ENCODE results near the gene CCDC38.

The CCDC38 gene

GRCh38 chr12:95887311-95887710, 55.1 kb downstream of the CCDC38 start:
- no peak for DNase-seq
- H3K4me1 ChIP-seq (ENCODE audit: control extremely low read depth in 1 of 4, control insufficient read depth in 4 of 4, insufficient read depth in 4 of 4, low read length in 3 of 4), result no peaks in the 10 kb centered on the region
- no peaks in the 10 kb centered on the region for H3K36me3 ChIP-seq (ENCODE audit: control insufficient read depth in 4 of 4, insufficient read depth in 4 of 4, low read length in 3 of 4)
- no peak overlapping the region for H3K4me3 ChIP-seq (ENCODE audit: control insufficient read depth in 1 of 7, extremely low read depth in 1 of 7, insufficient read depth in 4 of 7, low read depth in 2 of 7, low read length in 6 of 7)
- CTCF ChIA-PET, result no interaction called here
- no peaks in the 10 kb centered on the region for H3K27me3 ChIP-seq (replicated peaks in 2 of 5; ENCODE audit: control insufficient read depth in 4 of 5, insufficient read depth in 5 of 5, low read length in 4 of 5)
- no peak overlapping the region for H3K27ac ChIP-seq (ENCODE audit: insufficient read depth in 1 of 2, low read depth in 1 of 2, low read length in 2 of 2, poor library complexity in 1 of 2, severe bottlenecking in 2 of 2)
- 94% methylated on average over 5 of the region's 5 CpGs for WGBS (ENCODE audit: insufficient coverage)
- peaks cover 0 to 4% (median 0%) of the 10 kb centered on the region in 5 experiments for H3K9me3 ChIP-seq (ENCODE audit: control extremely low read depth in 1 of 5, control insufficient read depth in 4 of 5, insufficient read depth in 2 of 5, low read depth in 1 of 5, low read length in 4 of 5)
- POLR2A ChIA-PET, result no interaction called here

DNA sequence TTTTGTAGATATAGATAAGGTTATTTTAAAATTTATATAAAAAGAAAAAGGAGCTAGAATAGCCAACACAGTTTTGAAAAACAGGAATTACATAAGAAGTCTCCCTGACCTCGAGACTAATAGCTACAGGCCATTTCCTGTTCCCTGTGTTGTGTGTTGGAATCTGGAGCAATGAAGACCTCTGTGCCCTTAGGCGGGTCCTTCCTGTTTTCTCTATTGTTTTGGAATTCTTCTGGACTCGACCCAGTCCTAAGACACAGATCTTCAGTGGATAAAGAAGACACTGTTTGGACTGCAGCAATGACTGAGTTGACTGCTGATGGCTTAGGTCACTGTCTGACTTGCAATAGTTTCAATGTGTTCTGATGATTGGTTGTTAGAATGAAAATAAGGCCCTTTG, 57.4 kb downstream of the CCDC38 start:
- POLR2A ChIA-PET, result no interaction called here
- no peak for DNase-seq
- 55% methylated on average over 3 of the region's 3 CpGs for WGBS (ENCODE audit: insufficient coverage)
- Histone ChIP-seq H3K4me1 (ENCODE audit: control extremely low read depth in 1 of 4, control insufficient read depth in 4 of 4, insufficient read depth in 4 of 4, low read length in 3 of 4) (no peaks in the 10 kb centered on the region), H3K27ac (ENCODE audit: insufficient read depth in 1 of 2, low read depth in 1 of 2, low read length in 2 of 2, poor library complexity in 1 of 2, severe bottlenecking in 2 of 2) (no peak overlapping the region), H3K36me3 (ENCODE audit: control insufficient read depth in 4 of 4, insufficient read depth in 4 of 4, low read length in 3 of 4) (no peaks in the 10 kb centered on the region), H3K4me3 (ENCODE audit: control insufficient read depth in 1 of 7, extremely low read depth in 1 of 7, insufficient read depth in 4 of 7, low read depth in 2 of 7, low read length in 6 of 7) (no peak overlapping the region), H3K9me3 (ENCODE audit: control extremely low read depth in 1 of 5, control insufficient read depth in 4 of 5, insufficient read depth in 2 of 5, low read depth in 1 of 5, low read length in 4 of 5) (peaks cover 0 to 4% (median 0%) of the 10 kb centered on the region in 5 experiments), H3K27me3 (replicated peaks in 2 of 5; ENCODE audit: control insufficient read depth in 4 of 5, insufficient read depth in 5 of 5, low read length in 4 of 5) (peaks cover 0 to 3% (median 0%) of the 10 kb centered on the region in 5 experiments)
- CTCF ChIA-PET, result no interaction called here

GRCh38 chr12:95882873-95883272, 59.5 kb downstream of the CCDC38 start:
- Histone ChIP-seq H3K27ac (ENCODE audit: insufficient read depth in 1 of 2, low read depth in 1 of 2, low read length in 2 of 2, poor library complexity in 1 of 2, severe bottlenecking in 2 of 2) (no peak overlapping the region), H3K9me3 (ENCODE audit: control extremely low read depth in 1 of 5, control insufficient read depth in 4 of 5, insufficient read depth in 2 of 5, low read depth in 1 of 5, low read length in 4 of 5) (peaks cover 0 to 4% (median 0%) of the 10 kb centered on the region in 5 experiments), H3K27me3 (replicated peaks in 2 of 5; ENCODE audit: control insufficient read depth in 4 of 5, insufficient read depth in 5 of 5, low read length in 4 of 5) (peaks cover 0 to 3% (median 0%) of the 10 kb centered on the region in 5 experiments), H3K36me3 (ENCODE audit: control insufficient read depth in 4 of 4, insufficient read depth in 4 of 4, low read length in 3 of 4) (no peaks in the 10 kb centered on the region), H3K4me1 (ENCODE audit: control extremely low read depth in 1 of 4, control insufficient read depth in 4 of 4, insufficient read depth in 4 of 4, low read length in 3 of 4) (no peaks in the 10 kb centered on the region), H3K4me3 (ENCODE audit: control insufficient read depth in 1 of 7, extremely low read depth in 1 of 7, insufficient read depth in 4 of 7, low read depth in 2 of 7, low read length in 6 of 7) (no peak overlapping the region)
- WGBS (ENCODE audit: insufficient coverage), result 93% methylated on average over 4 of the region's 4 CpGs
- ChIA-PET CTCF (interaction anchor here (1.7 kb wide), 1 partner anchor 10 kb away, joined by 4 read pairs; no protein-coding TSS in a partner anchor), POLR2A (no interaction called here)
- DNase-seq, result no peak

GRCh38 chr12:95882080-95882479, 60.3 kb downstream of the CCDC38 start:
- Histone ChIP-seq H3K27me3 (replicated peaks in 2 of 5; ENCODE audit: control insufficient read depth in 4 of 5, insufficient read depth in 5 of 5, low read length in 4 of 5) (peaks cover 0 to 3% (median 0%) of the 10 kb centered on the region in 5 experiments), H3K4me1 (ENCODE audit: control extremely low read depth in 1 of 4, control insufficient read depth in 4 of 4, insufficient read depth in 4 of 4, low read length in 3 of 4) (no peaks in the 10 kb centered on the region), H3K27ac (ENCODE audit: insufficient read depth in 1 of 2, low read depth in 1 of 2, low read length in 2 of 2, poor library complexity in 1 of 2, severe bottlenecking in 2 of 2) (no peak overlapping the region), H3K9me3 (ENCODE audit: control extremely low read depth in 1 of 5, control insufficient read depth in 4 of 5, insufficient read depth in 2 of 5, low read depth in 1 of 5, low read length in 4 of 5) (peaks cover 0 to 4% (median 0%) of the 10 kb centered on the region in 5 experiments), H3K4me3 (ENCODE audit: control insufficient read depth in 1 of 7, extremely low read depth in 1 of 7, insufficient read depth in 4 of 7, low read depth in 2 of 7, low read length in 6 of 7) (no peak overlapping the region), H3K36me3 (ENCODE audit: control insufficient read depth in 4 of 4, insufficient read depth in 4 of 4, low read length in 3 of 4) (no peaks in the 10 kb centered on the region)
- ChIA-PET CTCF (interaction anchor here (1.7 kb wide), 1 partner anchor 9 kb away, joined by 4 read pairs; no protein-coding TSS in a partner anchor), POLR2A (no interaction called here)
- WGBS (ENCODE audit: insufficient coverage), result 91% methylated on average over 1 of the region's 1 CpG
- no peak for DNase-seq

- H3K9me3 ChIP-seq (ENCODE audit: control extremely low read depth in 1 of 5, control insufficient read depth in 4 of 5, insufficient read depth in 2 of 5, low read depth in 1 of 5, low read length in 4 of 5), result peaks cover 0 to 4% (median 0%) of the 10 kb centered on the region in 5 experiments
- peaks cover 0 to 3% (median 0%) of the 10 kb centered on the region in 5 experiments for H3K27me3 ChIP-seq (replicated peaks in 2 of 5; ENCODE audit: control insufficient read depth in 4 of 5, insufficient read depth in 5 of 5, low read length in 4 of 5)
- H3K27ac ChIP-seq (ENCODE audit: insufficient read depth in 1 of 2, low read depth in 1 of 2, low read length in 2 of 2, poor library complexity in 1 of 2, severe bottlenecking in 2 of 2), result no peak overlapping the region
- H3K36me3 ChIP-seq (ENCODE audit: control insufficient read depth in 4 of 4, insufficient read depth in 4 of 4, low read length in 3 of 4), result no peaks in the 10 kb centered on the region
- WGBS (ENCODE audit: insufficient coverage), result 100% methylated on average over 1 of the region's 3 CpGs
- DNase-seq, result no peak
- H3K4me1 ChIP-seq (ENCODE audit: control extremely low read depth in 1 of 4, control insufficient read depth in 4 of 4, insufficient read depth in 4 of 4, low read length in 3 of 4), result no peaks in the 10 kb centered on the region
- ChIA-PET CTCF (no interaction called here), POLR2A (no interaction called here)
- no peak overlapping the region for H3K4me3 ChIP-seq (ENCODE audit: control insufficient read depth in 1 of 7, extremely low read depth in 1 of 7, insufficient read depth in 4 of 7, low read depth in 2 of 7, low read length in 6 of 7)
Measured at GRCh38 chr12:95881331-95881955, 61.0 kb downstream of the CCDC38 start.

DNA sequence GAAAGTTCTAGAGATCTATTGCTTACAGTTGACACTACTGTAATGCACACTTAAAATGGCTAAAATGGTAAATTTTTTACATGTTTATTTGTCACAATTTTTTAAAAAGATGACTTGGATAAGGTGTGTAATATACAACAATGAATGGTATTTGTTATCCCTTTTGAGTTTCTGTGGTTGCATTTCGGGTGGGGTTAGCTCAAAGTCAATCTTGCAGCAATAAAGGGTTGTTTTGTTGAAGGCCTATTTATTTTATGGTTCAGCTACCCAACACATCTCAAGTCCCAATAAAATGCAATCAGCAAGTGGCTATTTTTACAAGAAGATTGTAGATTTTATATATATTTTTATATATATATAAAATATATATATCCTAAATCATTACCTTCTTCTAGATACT, 61.5 kb downstream of the CCDC38 start:
- H3K4me3 ChIP-seq (ENCODE audit: control insufficient read depth in 1 of 7, extremely low read depth in 1 of 7, insufficient read depth in 4 of 7, low read depth in 2 of 7, low read length in 6 of 7), result no peak overlapping the region
- no peak overlapping the region for H3K27ac ChIP-seq (ENCODE audit: insufficient read depth in 1 of 2, low read depth in 1 of 2, low read length in 2 of 2, poor library complexity in 1 of 2, severe bottlenecking in 2 of 2)
- ChIA-PET CTCF (no interaction called here), POLR2A (no interaction called here)
- no peaks in the 10 kb centered on the region for H3K36me3 ChIP-seq (ENCODE audit: control insufficient read depth in 4 of 4, insufficient read depth in 4 of 4, low read length in 3 of 4)
- DNase-seq, result no peak
- peaks cover 0 to 4% (median 0%) of the 10 kb centered on the region in 5 experiments for H3K9me3 ChIP-seq (ENCODE audit: control extremely low read depth in 1 of 5, control insufficient read depth in 4 of 5, insufficient read depth in 2 of 5, low read depth in 1 of 5, low read length in 4 of 5)
- H3K27me3 ChIP-seq (replicated peaks in 2 of 5; ENCODE audit: control insufficient read depth in 4 of 5, insufficient read depth in 5 of 5, low read length in 4 of 5), result peaks cover 0 to 3% (median 0%) of the 10 kb centered on the region in 5 experiments
- no peaks in the 10 kb centered on the region for H3K4me1 ChIP-seq (ENCODE audit: control extremely low read depth in 1 of 4, control insufficient read depth in 4 of 4, insufficient read depth in 4 of 4, low read length in 3 of 4)
- WGBS (ENCODE audit: insufficient coverage), result no CpG with 5 or more reads among the region's 1 CpG

DNA sequence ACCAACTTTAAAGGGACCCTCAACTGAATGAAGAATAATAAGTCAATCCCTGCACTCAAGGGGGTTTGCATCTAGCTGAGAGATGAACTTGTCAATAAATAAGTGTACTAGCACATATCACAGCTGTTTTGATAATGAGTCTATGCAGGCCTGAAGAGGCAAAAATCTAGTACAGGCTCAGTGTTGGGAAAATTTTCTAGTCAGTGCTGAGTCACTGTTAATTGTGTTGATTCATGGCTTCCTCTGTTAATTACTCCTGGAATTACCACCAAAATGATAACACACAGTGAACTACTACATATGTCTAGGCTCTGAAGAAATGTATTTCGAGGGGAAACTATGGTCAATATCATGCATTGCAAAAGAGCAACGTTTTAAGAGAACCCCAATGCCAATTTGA, 64.8 kb downstream of the CCDC38 start:
- Histone ChIP-seq H3K4me3 (ENCODE audit: control insufficient read depth in 1 of 7, extremely low read depth in 1 of 7, insufficient read depth in 4 of 7, low read depth in 2 of 7, low read length in 6 of 7) (no peak overlapping the region), H3K27ac (ENCODE audit: insufficient read depth in 1 of 2, low read depth in 1 of 2, low read length in 2 of 2, poor library complexity in 1 of 2, severe bottlenecking in 2 of 2) (no peak overlapping the region), H3K36me3 (ENCODE audit: control insufficient read depth in 4 of 4, insufficient read depth in 4 of 4, low read length in 3 of 4) (peaks cover 0 to 4% (median 3%) of the 10 kb centered on the region in 4 experiments), H3K9me3 (ENCODE audit: control extremely low read depth in 1 of 5, control insufficient read depth in 4 of 5, insufficient read depth in 2 of 5, low read depth in 1 of 5, low read length in 4 of 5) (peaks cover 0 to under 1% (median 0%) of the 10 kb centered on the region in 5 experiments), H3K27me3 (replicated peaks in 2 of 5; ENCODE audit: control insufficient read depth in 4 of 5, insufficient read depth in 5 of 5, low read length in 4 of 5) (peaks cover 0 to 3% (median 0%) of the 10 kb centered on the region in 5 experiments), H3K4me1 (ENCODE audit: control extremely low read depth in 1 of 4, control insufficient read depth in 4 of 4, insufficient read depth in 4 of 4, low read length in 3 of 4) (no peaks in the 10 kb centered on the region)
- no peak for DNase-seq
- 100% methylated on average over 1 of the region's 2 CpGs for WGBS (ENCODE audit: insufficient coverage)
- ChIA-PET CTCF (no interaction called here), POLR2A (interaction anchor here (0.6 kb wide), 1 partner anchor 121 kb away, joined by 3 read pairs; no protein-coding TSS in a partner anchor)
